RWPE1 (cell line): ENCODE results near the gene TMEFF1.

Experiments
- CTCF ChIA-PET: fragments of 350-600 bp; sonication (Branson Sonifier 250); formaldehyde crosslinking; extraction: SDS; loops from one replicate; lab custom pipeline; 2021; lab: Yijun Ruan, JAX
- POLR2A ChIA-PET: fragments of 400-600 bp; formaldehyde crosslinking; extraction: SDS; loops from one replicate; lab custom pipeline; 2020; ENCODE audit warnings: antibody characterized with exemption; ENCODE audit not compliant: low non-redundant PET; lab: Yijun Ruan, JAX
- DNase-seq: peaks from one replicate; pipeline ENCODE4 v3.0.0; 2012; ENCODE audit warnings: low spot score
- H3K27ac ChIP-seq: fragments of 450-650 bp; 2 replicates; pipeline ENCODE4 v1.5.1; 2017
- TF ChIP-seq, protein P1 (sequence below): fragments of 450-650 bp; conservative IDR thresholded peaks from 2 replicates; pipeline ENCODE4 v1.5.1; 2017; ENCODE audit warnings: low read depth, mild to moderate bottlenecking

Gene TMEFF1

DNA sequence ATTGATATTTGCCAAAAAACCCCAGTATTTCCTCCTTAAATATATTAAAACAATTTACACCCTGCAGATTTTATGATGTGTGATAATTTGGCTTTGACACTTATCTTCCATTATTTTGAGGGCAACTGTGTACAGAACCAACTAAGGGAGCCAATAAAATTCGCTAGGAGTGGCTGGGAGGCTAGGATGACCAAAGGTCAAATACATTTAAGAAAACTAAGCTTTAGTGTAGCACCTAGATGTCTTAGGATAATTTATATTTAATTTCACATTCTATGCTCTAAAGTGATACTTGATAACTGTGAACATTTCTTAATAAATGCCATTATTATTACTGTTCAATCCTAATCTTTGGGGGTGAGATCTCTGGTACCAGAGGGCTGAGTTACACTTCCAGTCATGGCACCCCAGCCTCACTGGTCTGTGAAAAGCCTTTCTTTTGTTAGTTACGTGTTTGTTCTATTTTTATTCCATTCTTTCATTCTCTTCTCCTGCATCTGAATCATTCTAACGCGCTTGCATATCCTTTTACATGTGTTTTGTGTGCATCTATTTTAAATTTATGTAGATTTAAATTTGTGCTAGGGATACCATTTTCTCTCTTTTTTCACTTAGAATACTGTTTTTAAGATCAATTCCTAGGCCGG, 26.9 kb upstream of the TMEFF1 start:
- POLR2A ChIA-PET, result no interaction called here

DNA sequence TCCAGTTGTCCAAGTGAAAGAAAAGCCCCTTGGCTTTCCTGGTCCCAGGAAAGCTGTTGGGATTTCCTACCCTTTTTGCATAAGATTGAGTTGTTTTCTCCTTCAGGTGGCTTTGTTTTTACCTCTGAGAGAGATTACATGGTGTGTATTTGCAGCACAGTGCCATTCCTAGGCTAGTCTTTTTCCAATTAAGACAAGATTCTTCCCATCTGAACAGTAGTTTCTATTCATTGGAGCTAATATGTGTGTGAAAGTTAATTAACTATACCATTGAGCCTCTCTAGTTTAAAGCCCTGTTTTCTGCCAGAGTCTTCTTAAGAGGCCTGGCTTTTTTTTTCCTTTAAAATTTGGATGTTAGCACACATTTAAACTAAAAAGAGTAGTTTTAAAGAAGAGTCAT, 25.9 kb upstream of the TMEFF1 start:
- TF ChIP-seq, protein P1, sequence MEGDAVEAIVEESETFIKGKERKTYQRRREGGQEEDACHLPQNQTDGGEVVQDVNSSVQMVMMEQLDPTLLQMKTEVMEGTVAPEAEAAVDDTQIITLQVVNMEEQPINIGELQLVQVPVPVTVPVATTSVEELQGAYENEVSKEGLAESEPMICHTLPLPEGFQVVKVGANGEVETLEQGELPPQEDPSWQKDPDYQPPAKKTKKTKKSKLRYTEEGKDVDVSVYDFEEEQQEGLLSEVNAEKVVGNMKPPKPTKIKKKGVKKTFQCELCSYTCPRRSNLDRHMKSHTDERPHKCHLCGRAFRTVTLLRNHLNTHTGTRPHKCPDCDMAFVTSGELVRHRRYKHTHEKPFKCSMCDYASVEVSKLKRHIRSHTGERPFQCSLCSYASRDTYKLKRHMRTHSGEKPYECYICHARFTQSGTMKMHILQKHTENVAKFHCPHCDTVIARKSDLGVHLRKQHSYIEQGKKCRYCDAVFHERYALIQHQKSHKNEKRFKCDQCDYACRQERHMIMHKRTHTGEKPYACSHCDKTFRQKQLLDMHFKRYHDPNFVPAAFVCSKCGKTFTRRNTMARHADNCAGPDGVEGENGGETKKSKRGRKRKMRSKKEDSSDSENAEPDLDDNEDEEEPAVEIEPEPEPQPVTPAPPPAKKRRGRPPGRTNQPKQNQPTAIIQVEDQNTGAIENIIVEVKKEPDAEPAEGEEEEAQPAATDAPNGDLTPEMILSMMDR, result no peak
- POLR2A ChIA-PET, result no interaction called here
- no peak overlapping the region for H3K27ac ChIP-seq
- CTCF ChIA-PET, result interaction anchor here (0.7 to 0.9 kb wide), 2 partner anchors 9 to 484 kb away, joined by 3 to 4 read pairs; no protein-coding TSS in a partner anchor
- no peak for DNase-seq

More for the DNA sequence above, 26.9 kb upstream of the TMEFF1 start:
- CTCF ChIA-PET, result no interaction called here
- H3K27ac ChIP-seq, result no peak overlapping the region
- TF ChIP-seq, protein P1, result no peak
- DNase-seq, result no peak

DNA sequence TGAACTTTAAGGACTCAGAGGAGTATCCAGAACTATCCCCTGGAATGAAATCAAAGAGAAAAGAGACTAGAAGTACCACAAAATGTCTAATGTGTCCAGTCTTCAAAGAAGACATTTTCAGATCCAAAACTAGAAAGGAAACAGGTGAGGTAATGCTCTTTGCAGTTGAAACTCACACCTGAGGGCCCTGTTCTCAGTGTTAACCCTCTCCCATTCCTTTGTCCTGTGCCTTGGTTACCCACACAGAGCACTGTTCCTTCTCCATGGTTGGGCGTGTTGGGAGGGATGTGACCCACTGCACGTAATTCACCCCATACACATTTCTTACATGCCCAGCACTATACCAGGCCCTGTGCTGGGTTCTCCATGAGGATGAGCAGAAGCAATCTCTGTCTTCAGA, 24.7 kb upstream of the TMEFF1 start:
- DNase-seq, result no peak
- TF ChIP-seq, protein P1, result no peak
- H3K27ac ChIP-seq, result no peak overlapping the region
- ChIA-PET POLR2A (no interaction called here), CTCF (no interaction called here)

DNA sequence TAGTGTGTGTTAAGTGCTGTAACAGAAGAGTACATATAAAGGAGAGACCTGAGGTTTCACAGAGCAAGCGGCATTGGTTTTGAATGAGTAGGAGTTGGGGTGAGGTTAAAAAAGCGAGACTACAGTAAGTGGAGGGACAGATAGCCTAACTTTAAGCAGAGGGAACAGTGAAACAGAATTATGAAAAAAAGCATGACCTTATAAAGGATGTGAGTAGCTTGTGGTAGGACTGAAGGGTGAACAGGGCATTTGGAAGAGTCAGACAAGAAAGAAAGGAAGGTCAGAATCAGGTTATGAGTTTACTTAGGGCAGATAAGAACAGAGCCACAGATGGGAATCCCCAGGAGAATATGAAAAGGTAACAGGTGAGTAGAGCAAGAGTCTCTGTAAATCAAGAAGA, 23.5 kb upstream of the TMEFF1 start:
- no peak overlapping the region for H3K27ac ChIP-seq
- TF ChIP-seq, protein P1, result no peak
- CTCF ChIA-PET, result interaction anchor here (0.6 to 0.9 kb wide), 2 partner anchors 11 to 17 kb away, joined by 3 read pairs; no protein-coding TSS in a partner anchor
- DNase-seq, result no peak
- POLR2A ChIA-PET, result no interaction called here

DNA sequence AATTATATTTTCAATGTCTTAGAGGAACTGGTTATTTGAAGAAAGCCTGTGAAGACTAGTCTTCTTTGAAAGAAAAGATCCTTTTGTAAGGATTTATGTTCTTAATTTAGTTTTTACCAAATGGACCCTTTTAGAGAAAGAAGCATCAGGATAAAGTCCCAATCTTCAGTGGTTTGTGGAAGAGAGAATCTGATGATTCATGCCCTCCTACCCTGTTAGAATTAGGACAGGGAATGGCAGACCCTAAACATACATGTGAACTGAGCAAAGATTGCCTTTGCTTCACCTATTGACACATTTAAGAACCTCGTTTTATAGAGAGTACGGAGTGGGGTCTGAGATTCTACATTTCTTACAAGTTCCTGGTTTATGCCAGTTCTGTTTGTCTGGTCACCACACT, 20.1 kb upstream of the TMEFF1 start:
- TF ChIP-seq, protein P1, result no peak
- H3K27ac ChIP-seq, result no peak overlapping the region
- ChIA-PET POLR2A (no interaction called here), CTCF (no interaction called here)
- DNase-seq, result no peak

DNA sequence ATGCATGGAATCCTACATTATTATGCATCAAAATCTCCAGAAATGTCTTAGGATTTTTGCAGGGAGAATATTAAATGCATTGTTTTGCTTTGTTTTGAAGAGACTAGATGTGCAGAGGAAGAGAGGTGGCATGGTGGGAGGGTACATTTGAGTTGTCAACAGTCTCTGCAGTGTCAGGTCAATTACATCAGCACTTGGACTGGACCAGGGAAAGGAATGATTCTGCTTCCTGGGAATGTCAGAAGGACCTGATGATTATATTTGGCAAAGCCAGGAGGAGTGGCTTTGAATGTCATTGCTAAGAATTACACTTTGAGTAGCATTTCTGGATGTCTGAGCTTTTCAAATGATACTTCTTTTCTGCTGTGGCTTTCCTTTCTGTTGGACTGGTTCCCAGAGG, 17.5 kb upstream of the TMEFF1 start:
- POLR2A ChIA-PET, result no interaction called here
- DNase-seq, result no peak
- no peak overlapping the region for H3K27ac ChIP-seq
- CTCF ChIA-PET, result no interaction called here
- TF ChIP-seq, protein P1, result no peak
